Small intestine (tissue), 7 donors: Measurements from ENCODE around the gene TOR1A. TPM values are rescaled to one million over a fixed set of nuclear protein-coding genes. Genes with fewer than 3 reads are reported as not detected.
"Not testable (repeated sequence)": the region's sequence is repeated elsewhere in the genome, so short reads cannot be mapped to it uniquely, and the experiment has no call there.

Experiments used
- DNase-seq, 2 donors: peaks; one replicate each; pipeline versions ENCODE4 v3.0.0 to v3.0.0-alpha.2; 2013
- FAIRE-seq: peaks from 2 replicates; lab custom pipeline; 2012; peaks lifted over from hg19 to GRCh38; lab: Jason Lieb, UNC
- H3K27ac ChIP-seq, 3 donors: one replicate each; pipeline ENCODE4 v1.5.1; 2013; ENCODE audit warnings: low read length in 2 of 3, mild to moderate bottlenecking in 2 of 3, control low read depth in 1 of 3, inconsistent platforms in 1 of 3, low read depth in 1 of 3, moderate library complexity in 1 of 3
- H3K27me3 ChIP-seq, 3 donors: one replicate each; pipeline ENCODE4 v1.6.1; 2013; ENCODE audit warnings: low read length in 3 of 3, inconsistent platforms in 1 of 3; ENCODE audit not compliant: control insufficient read depth in 3 of 3, insufficient read depth in 3 of 3
- H3K36me3 ChIP-seq, 3 donors: one replicate each; pipeline ENCODE4 v1.6.1; 2013; ENCODE audit warnings: low read length in 3 of 3, inconsistent platforms in 1 of 3, low read depth in 1 of 3, mild to moderate bottlenecking in 1 of 3, moderate library complexity in 1 of 3; ENCODE audit not compliant: control insufficient read depth in 3 of 3, insufficient read depth in 2 of 3
- H3K4me1 ChIP-seq, 3 donors: one replicate each; pipeline ENCODE4 v1.6.1; 2013; ENCODE audit warnings: low read length in 2 of 3, inconsistent platforms in 1 of 3, low read depth in 1 of 3, mild to moderate bottlenecking in 1 of 3, moderate library complexity in 1 of 3; ENCODE audit not compliant: control insufficient read depth in 3 of 3, insufficient read depth in 2 of 3
- H3K4me3 ChIP-seq, 3 donors: one replicate each; pipeline ENCODE4 v1.5.1; 2013; ENCODE audit warnings: low read length in 3 of 3, control low read depth in 1 of 3, inconsistent platforms in 1 of 3, low read depth in 1 of 3, mild to moderate bottlenecking in 1 of 3, moderate library complexity in 1 of 3
- H3K9me3 ChIP-seq, 2 donors: one replicate each; pipeline ENCODE4 v1.6.1; 2013; ENCODE audit warnings: low read depth in 1 of 2, low read length in 1 of 2; ENCODE audit not compliant: control insufficient read depth in 2 of 2, insufficient read depth in 1 of 2
- WGBS, 3 donors: extraction: QIAGEN DNeasy Blood & Tissue Kit; methylation state at CpG; one replicate each; pipeline ENCODE4 v1.1.7; 2013; 5-methylcytosine and 5-hydroxymethylcytosine counted together
- polyA plus RNA-seq, 4 donors: library from polyadenylated mRNA; stranded (reverse) in 3 of 4; unstranded in 1 of 4; fragments of 200-250 nt in 3 of 4; fragments of 120-200 nt in 1 of 4; gene quantifications; one replicate each; pipeline versions ENCODE4 v1.2.1 to v1.2.3, GENCODE V29; 2013
- donor health status: healthy with polysubstance abuse.
- donor health status: control.
- donor health status: control.
- donor health status: Bipolar disorder and iron deficiency.
- donor health status: healthy.

The TOR1A gene
- polyA plus RNA-seq, 4 donors = 16.3 to 31.2 (median 23.1) TPM

GRCh38 chr9:129809346-129809745 lies 14.6 kb downstream of the TOR1A start:
- Histone ChIP-seq H3K9me3 (no peaks in the 10 kb centered on the region), H3K36me3 (peaks cover 0 to 59% (median 11%) of the 10 kb centered on the region in 3 donors), H3K27me3 (no peaks in the 10 kb centered on the region), H3K27ac (no peak overlapping the region), H3K4me3 (no peak overlapping the region), H3K4me1 (peaks cover 0 to 36% (median 3%) of the 10 kb centered on the region in 3 donors)
- FAIRE-seq (no peak), DNase-seq (no peak)
- WGBS, 3 donors = 80 to 86% (median 80%) methylated on average over 11 of the region's 11 CpGs

GRCh38 chr9:129806061-129806460 lies 17.9 kb downstream of the TOR1A start:
- H3K36me3 ChIP-seq = peaks cover 0 to 47% (median 11%) of the 10 kb centered on the region in 3 donors
- H3K4me3 ChIP-seq = no peak overlapping the region
- H3K4me1 ChIP-seq = peaks cover 0 to 34% (median 0%) of the 10 kb centered on the region in 3 donors
- no peaks in the 10 kb centered on the region for H3K9me3 ChIP-seq
- H3K27ac ChIP-seq = peak overlapping the region in 2 of 3 donors; percentile 22 to 44
- FAIRE-seq = no peak
- DNase-seq = peak in 1 of 2 donors; percentile 33
- H3K27me3 ChIP-seq = no peaks in the 10 kb centered on the region
- WGBS, 3 donors = 33 to 52% (median 51%) methylated on average over 4 of the region's 4 CpGs

- Histone ChIP-seq H3K27ac (peak overlapping the region; percentile 41 to 84 (median 65)), H3K9me3 (no peaks in the 10 kb centered on the region), H3K4me3 (peak overlapping the region; percentile 61 to 82 (median 76)), H3K27me3 (no peaks in the 10 kb centered on the region), H3K36me3 (peaks cover 0 to 30% (median 2%) of the 10 kb centered on the region in 3 donors), H3K4me1 (peaks cover 0 to 16% (median 0%) of the 10 kb centered on the region in 3 donors)
- FAIRE-seq (no peak), DNase-seq (peak in 1 of 2 donors; percentile 35)
- 0 to 2% (median 1%) methylated on average over 14 of the region's 14 CpGs for WGBS, 3 donors
Measured at GRCh38 chr9:129803676-129804060, 20.3 kb downstream of the TOR1A start.

- peaks cover 0 to 15% (median 0%) of the 10 kb centered on the region in 3 donors for H3K4me1 ChIP-seq
- WGBS, 3 donors = 0 to 1% (median 0%) methylated on average over 69 to 93 of the region's 93 CpGs
- no peak for FAIRE-seq
- H3K27me3 ChIP-seq = no peaks in the 10 kb centered on the region
- peaks cover 0 to 24% (median 0%) of the 10 kb centered on the region in 3 donors for H3K36me3 ChIP-seq
- H3K4me3 ChIP-seq = peak within 1 kb of the TSS; percentile 61 to 82 (median 76)
- peak within 1 kb of the TSS; percentile 57 to 84 (median 79) for H3K27ac ChIP-seq
- no peaks in the 10 kb centered on the region for H3K9me3 ChIP-seq
- peak; percentile 92 to 97 for DNase-seq
Measured at GRCh38 chr9:129802833-129803675, 20.9 kb downstream of the TOR1A start, which contains the start of gene TOR1B. TOR1B (plus strand) TSS chr9:129803184; CDS start chr9:129803213, 29 bp downstream.

GRCh38 chr9:129801504-129801903 lies 22.4 kb downstream of the TOR1A start:
- H3K27me3 ChIP-seq = no peaks in the 10 kb centered on the region
- H3K27ac ChIP-seq = no peak overlapping the region
- H3K4me1 ChIP-seq = peaks cover 0 to 15% (median 0%) of the 10 kb centered on the region in 3 donors
- peaks cover 0 to 10% (median 0%) of the 10 kb centered on the region in 3 donors for H3K36me3 ChIP-seq
- no peak overlapping the region for H3K4me3 ChIP-seq
- 84 to 89% (median 88%) methylated on average over 17 of the region's 17 CpGs for WGBS, 3 donors
- FAIRE-seq (no peak), DNase-seq (no peak)
- H3K9me3 ChIP-seq = no peaks in the 10 kb centered on the region

- no peak for FAIRE-seq
Measured at GRCh38 chr9:129798973-129799372, 25.0 kb downstream of the TOR1A start.

GRCh38 chr9:129796029-129796428 lies 27.9 kb downstream of the TOR1A start:
- H3K27me3 ChIP-seq = peaks cover 0 to 12% (median 2%) of the 10 kb centered on the region in 3 donors
- FAIRE-seq, DNase-seq, H3K9me3 ChIP-seq, H3K4me1 ChIP-seq, H3K36me3 ChIP-seq, H3K27ac ChIP-seq, H3K4me3 ChIP-seq: not testable (repeated sequence)
- 57 to 82% (median 64%) methylated on average over 2 of the region's 2 CpGs for WGBS, 3 donors

More at GRCh38 chr9:129798973-129799372, 25.0 kb downstream of the TOR1A start:
- peaks cover 0 to 2% (median 0%) of the 10 kb centered on the region in 3 donors for H3K4me1 ChIP-seq
- H3K27ac ChIP-seq = no peak overlapping the region
- WGBS, 3 donors = 55 to 66% (median 65%) methylated on average over 6 of the region's 6 CpGs
- peaks cover 0 to 9% (median 2%) of the 10 kb centered on the region in 3 donors for H3K27me3 ChIP-seq
- no peak overlapping the region for H3K4me3 ChIP-seq
- H3K36me3 ChIP-seq = no peaks in the 10 kb centered on the region
- DNase-seq = no peak
- no peaks in the 10 kb centered on the region for H3K9me3 ChIP-seq

- Histone ChIP-seq H3K4me3 (no peak overlapping the region), H3K9me3 (no peaks in the 10 kb centered on the region), H3K27ac (no peak overlapping the region), H3K27me3 (peaks cover 0 to 12% (median 2%) of the 10 kb centered on the region in 3 donors), H3K36me3 (no peaks in the 10 kb centered on the region), H3K4me1 (no peaks in the 10 kb centered on the region)
- 86 to 89% (median 87%) methylated on average over 8 of the region's 8 CpGs for WGBS, 3 donors
- DNase-seq (no peak), FAIRE-seq (no peak)
Measured at GRCh38 chr9:129794549-129794948, 29.4 kb downstream of the TOR1A start.
